HG02938 (cell line): ENCODE measurements around the gene ADCY1.

Experiments
- ATAC-seq: cut with Tn5 transposase; IDR thresholded peaks from one replicate; pipeline ENCODE4 v1.9.1; 2021; ENCODE audit warnings: mild to moderate bottlenecking, moderate library complexity; ENCODE audit not compliant: unreplicated experiment

ADCY1 gene

GRCh38 chr7:45689011-45689796 lies 115.0 kb downstream of the ADCY1 start:
- ATAC-seq = no peak

GRCh38 chr7:45689797-45690761 lies 115.9 kb downstream of the ADCY1 start:
- ATAC-seq = no peak

- no peak for ATAC-seq
Measured at GRCh38 chr7:45690762-45691150, 116.6 kb downstream of the ADCY1 start.

- no peak for ATAC-seq
Measured at GRCh38 chr7:45691155-45691656, 117.0 kb downstream of the ADCY1 start.

GRCh38 chr7:45692031-45692430 lies 117.9 kb downstream of the ADCY1 start:
- ATAC-seq = no peak

GRCh38 chr7:45695249-45695995 lies 121.3 kb downstream of the ADCY1 start:
- ATAC-seq = no peak

- no peak for ATAC-seq
Measured at GRCh38 chr7:45696476-45696875, 122.3 kb downstream of the ADCY1 start.

GRCh38 chr7:45697576-45698136 lies 123.5 kb downstream of the ADCY1 start:
- ATAC-seq = no peak

- no peak for ATAC-seq
Measured at GRCh38 chr7:45698303-45699014, 124.3 kb downstream of the ADCY1 start.

GRCh38 chr7:45699015-45699309 lies 124.8 kb downstream of the ADCY1 start:
- no peak for ATAC-seq

GRCh38 chr7:45699726-45700390 lies 125.7 kb downstream of the ADCY1 start:
- ATAC-seq = no peak

GRCh38 chr7:45700556-45700955 lies 126.4 kb downstream of the ADCY1 start:
- ATAC-seq = no peak

GRCh38 chr7:45701701-45702510 lies 127.7 kb downstream of the ADCY1 start:
- ATAC-seq = no peak

GRCh38 chr7:45702751-45703150 lies 128.6 kb downstream of the ADCY1 start:
- ATAC-seq = no peak

- ATAC-seq = no peak
Measured at GRCh38 chr7:45703373-45703821, 129.2 kb downstream of the ADCY1 start.

GRCh38 chr7:45703911-45704682 lies 129.9 kb downstream of the ADCY1 start:
- ATAC-seq = no peak

GRCh38 chr7:45704683-45705016 lies 130.5 kb downstream of the ADCY1 start:
- ATAC-seq = no peak
